Activated T-helper 9 cell treated with anti-CD3 and anti-CD28 coated beads, Interleukin-2, amount 50 U/mL, for 16 hours (primary cell): ENCODE data around the gene MAST2.

Experiments
- DNase-seq: peaks from one replicate; pipeline ENCODE4 v3.0.0-alpha.2; 2020; ENCODE audit warnings: low read depth

The MAST2 gene

GRCh38 chr1:45982359-45982758 lies 178.9 kb downstream of the MAST2 start:
- DNase-seq = no peak

- DNase-seq = no peak
Observed at GRCh38 chr1:45983967-45984366, 180.6 kb downstream of the MAST2 start.

- no peak for DNase-seq
Observed at GRCh38 chr1:45987204-45987603, 183.8 kb downstream of the MAST2 start.

- no peak for DNase-seq
Observed at GRCh38 chr1:45989249-45989648, 185.8 kb downstream of the MAST2 start.

GRCh38 chr1:45994423-45994822 lies 191.0 kb downstream of the MAST2 start:
- DNase-seq = no peak

GRCh38 chr1:45995298-45995697 lies 191.9 kb downstream of the MAST2 start:
- DNase-seq = no peak

- DNase-seq = no peak
Observed at GRCh38 chr1:45998020-45998617, 194.7 kb downstream of the MAST2 start.

- no peak for DNase-seq
Observed at GRCh38 chr1:45999507-45999906, 196.1 kb downstream of the MAST2 start.

- no peak for DNase-seq
Observed at GRCh38 chr1:46001081-46001785, 197.8 kb downstream of the MAST2 start.

- DNase-seq = no peak
Observed at GRCh38 chr1:46002551-46003150, 199.2 kb downstream of the MAST2 start.

- DNase-seq = no peak
Observed at GRCh38 chr1:46003315-46003714, 199.9 kb downstream of the MAST2 start.

GRCh38 chr1:46004492-46004891 lies 201.1 kb downstream of the MAST2 start:
- DNase-seq = no peak

- DNase-seq = no peak
Observed at GRCh38 chr1:46005594-46005993, 202.2 kb downstream of the MAST2 start.

GRCh38 chr1:46008585-46008984 lies 205.2 kb downstream of the MAST2 start:
- no peak for DNase-seq

- DNase-seq = no peak
Observed at GRCh38 chr1:46010611-46011010, 207.2 kb downstream of the MAST2 start.

GRCh38 chr1:46011121-46011695 lies 207.8 kb downstream of the MAST2 start:
- DNase-seq = no peak

- no peak for DNase-seq
Observed at GRCh38 chr1:46012236-46012635, 208.8 kb downstream of the MAST2 start.

GRCh38 chr1:46013581-46013980 lies 210.2 kb downstream of the MAST2 start:
- no peak for DNase-seq

GRCh38 chr1:46017876-46018503 lies 214.6 kb downstream of the MAST2 start:
- no peak for DNase-seq

GRCh38 chr1:46019348-46019747 lies 215.9 kb downstream of the MAST2 start:
- DNase-seq = no peak

- DNase-seq = no peak
Observed at GRCh38 chr1:46020010-46020409, 216.6 kb downstream of the MAST2 start.
